Measurements from ENCODE around the gene KRTAP29-1. TPM values are rescaled to one million over a fixed set of nuclear protein-coding genes. Genes with fewer than 3 reads are reported as not detected.
"Not testable (repeated sequence)": the region's sequence is repeated elsewhere in the genome, so short reads cannot be mapped to it uniquely, and the experiment has no call there.

Gene KRTAP29-1
- total RNA-seq, 2 experiments from 2014 or later = not detected

GRCh38 chr17:41347869-41348760 is 45.5 kb upstream of the KRTAP29-1 start:
- peaks cover 8% of the 10 kb centered on the region for H3K36me3 Mint-ChIP-seq (ENCODE audit: low read depth)

GRCh38 chr17:41346421-41346820 is 43.8 kb upstream of the KRTAP29-1 start:
- intact Hi-C loops (cut with DNase I, micrococcal nuclease); H3K9me3 Mint-ChIP-seq; ATAC-seq (ENCODE audit: poor library complexity); H3K4me3 ChIP-seq (ENCODE audit: low read length); DNase-seq; H3K27ac ChIP-seq (ENCODE audit: low read depth in 1 of 2, low read length in 2 of 2); H3K27ac Mint-ChIP-seq; H3K36me3 ChIP-seq (ENCODE audit: insufficient read depth, low read length); POLR2A ChIA-PET; H3K4me3 Mint-ChIP-seq; H3K27me3 Mint-ChIP-seq; CTCF ChIA-PET; H3K27me3 ChIP-seq (ENCODE audit: control insufficient read depth in 1 of 2, insufficient read depth in 2 of 2, low read length in 2 of 2): not testable (repeated sequence)
- H3K4me1 Mint-ChIP-seq (ENCODE audit: low read depth) = peaks cover 32% of the 10 kb centered on the region
- Histone ChIP-seq H3K4me1 (ENCODE audit: insufficient read depth, low read length) (peaks cover 24% of the 10 kb centered on the region), H3K9me3 (ENCODE audit: control insufficient read depth in 1 of 2, insufficient read depth in 1 of 2, low read length in 2 of 2) (peaks cover 0 to 13% of the 10 kb centered on the region in 2 experiments)
- peaks cover 24% of the 10 kb centered on the region for H3K36me3 Mint-ChIP-seq (ENCODE audit: low read depth)

More at GRCh38 chr17:41347869-41348760, 45.5 kb upstream of the KRTAP29-1 start:
- Mint-ChIP-seq H3K4me1 (ENCODE audit: low read depth) (peaks cover 21% of the 10 kb centered on the region), H3K9me3 (peaks cover 2% of the 10 kb centered on the region), H3K27me3 (no peaks in the 10 kb centered on the region), H3K27ac (no peak overlapping the region), H3K4me3 (no peak overlapping the region)
- ChIA-PET POLR2A (interaction anchor here (0.7 to 1.2 kb wide), 2 partner anchors 7 to 9 kb away, joined by 3 read pairs; no protein-coding TSS in a partner anchor), CTCF (no interaction called here)
- no peaks in the 10 kb centered on the region for H3K27me3 ChIP-seq (ENCODE audit: control insufficient read depth in 1 of 2, insufficient read depth in 2 of 2, low read length in 2 of 2)
- no peak overlapping the region for H3K4me3 ChIP-seq (ENCODE audit: low read length)
- no peak for DNase-seq
- H3K36me3 ChIP-seq (ENCODE audit: insufficient read depth, low read length) = no peaks in the 10 kb centered on the region
- peaks cover 18% of the 10 kb centered on the region for H3K4me1 ChIP-seq (ENCODE audit: insufficient read depth, low read length)
- intact Hi-C loops (cut with DNase I, micrococcal nuclease) = no loop called here
- H3K27ac ChIP-seq (ENCODE audit: low read depth in 1 of 2, low read length in 2 of 2) = no peak overlapping the region
- peaks cover 0 to 2% of the 10 kb centered on the region in 2 experiments for H3K9me3 ChIP-seq (ENCODE audit: control insufficient read depth in 1 of 2, insufficient read depth in 1 of 2, low read length in 2 of 2)
- no peak for TF ChIP-seq CTCF (IDR thresholded peaks at IDR 0.05)
- ATAC-seq (ENCODE audit: poor library complexity) = no peak

GRCh38 chr17:41345992-41346391 is 43.3 kb upstream of the KRTAP29-1 start:
- H3K27me3 ChIP-seq (ENCODE audit: control insufficient read depth in 1 of 2, insufficient read depth in 2 of 2, low read length in 2 of 2) = no peaks in the 10 kb centered on the region
- DNase-seq = no peak
- intact Hi-C loops (cut with DNase I, micrococcal nuclease) = no loop called here
- no peak overlapping the region for H3K27ac ChIP-seq (ENCODE audit: low read depth in 1 of 2, low read length in 2 of 2)
- no peak overlapping the region for H3K4me3 Mint-ChIP-seq
- H3K27ac Mint-ChIP-seq = no peak overlapping the region
- no peaks in the 10 kb centered on the region for H3K36me3 ChIP-seq (ENCODE audit: insufficient read depth, low read length)
- TF ChIP-seq CTCF (IDR thresholded peaks at IDR 0.05) = no peak
- ChIA-PET POLR2A (no interaction called here), CTCF (no interaction called here)
- H3K36me3 Mint-ChIP-seq (ENCODE audit: low read depth) = peaks cover 26% of the 10 kb centered on the region
- ATAC-seq (ENCODE audit: poor library complexity) = no peak
- H3K27me3 Mint-ChIP-seq = no peaks in the 10 kb centered on the region
- H3K4me1 ChIP-seq (ENCODE audit: insufficient read depth, low read length) = peaks cover 28% of the 10 kb centered on the region
- H3K9me3 Mint-ChIP-seq = peaks cover 3% of the 10 kb centered on the region
- H3K9me3 ChIP-seq (ENCODE audit: control insufficient read depth in 1 of 2, insufficient read depth in 1 of 2, low read length in 2 of 2) = peaks cover 0 to 13% of the 10 kb centered on the region in 2 experiments
- H3K4me1 Mint-ChIP-seq (ENCODE audit: low read depth) = peaks cover 36% of the 10 kb centered on the region
- no peak overlapping the region for H3K4me3 ChIP-seq (ENCODE audit: low read length)
